ENCODE results near the gene CASP14. TPM values are rescaled to one million over a fixed set of nuclear protein-coding genes. Genes with fewer than 3 reads are reported as not detected.
A peak's percentile ranks its signal among the peaks of the same experiment; 100 is the strongest.

CASP14 gene
- total and polyA plus RNA-seq, 8 donors, result 0.10 to 0.11 TPM; not detected in 6

GRCh38 chr19:15028490-15028889 is 20.8 kb upstream of the CASP14 start:
- no peak for DNase-seq
- TF ChIP-seq CTCF (IDR thresholded peaks at IDR 0.05), result no peak
- peak; percentile 42 for ATAC-seq
- intact Hi-C loops (cut with DNase I), result no loop called here
- Histone ChIP-seq H3K27me3 (peaks cover 0 to 23% of the 10 kb centered on the region in 2 donors), H3K27ac (no peak overlapping the region), H3K4me1 (no peaks in the 10 kb centered on the region), H3K4me3 (no peak overlapping the region), H3K9me3 (no peaks in the 10 kb centered on the region), H3K36me3 (no peaks in the 10 kb centered on the region)

GRCh38 chr19:15031675-15032074 is 17.6 kb upstream of the CASP14 start:
- intact Hi-C loops (cut with DNase I), result no loop called here
- Histone ChIP-seq H3K9me3 (no peaks in the 10 kb centered on the region), H3K36me3 (no peaks in the 10 kb centered on the region), H3K4me1 (no peaks in the 10 kb centered on the region), H3K27ac (no peak overlapping the region), H3K4me3 (no peak overlapping the region), H3K27me3 (peaks cover 0 to 22% of the 10 kb centered on the region in 2 donors)
- ATAC-seq, result no peak
- no peak for TF ChIP-seq CTCF (IDR thresholded peaks at IDR 0.05)
- DNase-seq, result no peak

DNA sequence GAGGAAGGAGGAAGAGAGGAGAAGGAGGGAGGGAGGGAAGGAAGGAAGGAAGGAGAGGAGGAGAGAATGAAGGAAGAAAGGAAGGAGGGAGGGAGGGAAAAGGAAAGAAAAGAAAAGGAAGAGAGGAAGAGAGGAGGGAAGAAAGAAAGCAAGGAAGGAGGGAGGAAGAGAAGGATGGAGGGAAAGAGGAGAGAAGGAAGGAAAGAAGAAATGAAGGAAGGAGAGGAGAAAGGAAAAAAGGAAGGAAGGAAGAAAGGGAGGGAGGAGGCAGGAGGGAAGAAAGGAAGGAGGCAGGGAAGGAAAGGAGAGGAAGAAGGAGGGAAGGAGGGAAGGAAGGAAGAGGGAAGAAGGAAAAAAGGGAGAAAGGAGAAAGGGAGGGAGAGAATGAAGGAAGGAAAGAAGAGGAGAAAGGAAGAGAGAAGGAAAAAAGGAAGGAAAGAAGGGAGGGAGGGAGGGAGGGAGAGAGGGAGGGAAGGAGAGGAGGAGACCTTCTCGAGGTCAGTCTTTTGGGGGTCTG is 13.4 kb upstream of the CASP14 start:
- TF ChIP-seq CTCF (IDR thresholded peaks at IDR 0.05), result no peak
- no peak overlapping the region for H3K27ac ChIP-seq
- H3K27me3 ChIP-seq, result peaks cover 0 to 38% of the 10 kb centered on the region in 2 donors
- H3K9me3 ChIP-seq, result no peaks in the 10 kb centered on the region
- H3K4me1 ChIP-seq, result no peaks in the 10 kb centered on the region
- H3K36me3 ChIP-seq, result no peaks in the 10 kb centered on the region
- ATAC-seq, result no peak
- DNase-seq, result no peak
- H3K4me3 ChIP-seq, result no peak overlapping the region
- intact Hi-C loops (cut with DNase I), result no loop called here

- peaks cover 0 to 43% of the 10 kb centered on the region in 2 donors for H3K27me3 ChIP-seq
- H3K4me3 ChIP-seq, result no peak overlapping the region
- DNase-seq (peak in 2 of 4 donors; percentile 14 to 43), ATAC-seq (no peak)
- TF ChIP-seq CTCF (IDR thresholded peaks at IDR 0.05), result no peak
- no peak overlapping the region for H3K27ac ChIP-seq
- H3K36me3 ChIP-seq, result no peaks in the 10 kb centered on the region
- H3K4me1 ChIP-seq, result no peaks in the 10 kb centered on the region
- intact Hi-C loops (cut with DNase I), result no loop called here
- no peaks in the 10 kb centered on the region for H3K9me3 ChIP-seq
Measured at GRCh38 chr19:15037586-15037985, 11.7 kb upstream of the CASP14 start.

- H3K4me3 ChIP-seq, result no peak overlapping the region
- peaks cover 0 to 42% of the 10 kb centered on the region in 2 donors for H3K27me3 ChIP-seq
- no peak overlapping the region for H3K27ac ChIP-seq
- ATAC-seq (no peak), DNase-seq (no peak)
- TF ChIP-seq CTCF (IDR thresholded peaks at IDR 0.05), result no peak
- intact Hi-C loops (cut with DNase I), result no loop called here
- no peaks in the 10 kb centered on the region for H3K9me3 ChIP-seq
- H3K4me1 ChIP-seq, result no peaks in the 10 kb centered on the region
- H3K36me3 ChIP-seq, result no peaks in the 10 kb centered on the region
Measured at GRCh38 chr19:15038294-15038693, 11.0 kb upstream of the CASP14 start.
